ENCODE measurements around the gene MRGPRF.

The MRGPRF gene

DNA sequence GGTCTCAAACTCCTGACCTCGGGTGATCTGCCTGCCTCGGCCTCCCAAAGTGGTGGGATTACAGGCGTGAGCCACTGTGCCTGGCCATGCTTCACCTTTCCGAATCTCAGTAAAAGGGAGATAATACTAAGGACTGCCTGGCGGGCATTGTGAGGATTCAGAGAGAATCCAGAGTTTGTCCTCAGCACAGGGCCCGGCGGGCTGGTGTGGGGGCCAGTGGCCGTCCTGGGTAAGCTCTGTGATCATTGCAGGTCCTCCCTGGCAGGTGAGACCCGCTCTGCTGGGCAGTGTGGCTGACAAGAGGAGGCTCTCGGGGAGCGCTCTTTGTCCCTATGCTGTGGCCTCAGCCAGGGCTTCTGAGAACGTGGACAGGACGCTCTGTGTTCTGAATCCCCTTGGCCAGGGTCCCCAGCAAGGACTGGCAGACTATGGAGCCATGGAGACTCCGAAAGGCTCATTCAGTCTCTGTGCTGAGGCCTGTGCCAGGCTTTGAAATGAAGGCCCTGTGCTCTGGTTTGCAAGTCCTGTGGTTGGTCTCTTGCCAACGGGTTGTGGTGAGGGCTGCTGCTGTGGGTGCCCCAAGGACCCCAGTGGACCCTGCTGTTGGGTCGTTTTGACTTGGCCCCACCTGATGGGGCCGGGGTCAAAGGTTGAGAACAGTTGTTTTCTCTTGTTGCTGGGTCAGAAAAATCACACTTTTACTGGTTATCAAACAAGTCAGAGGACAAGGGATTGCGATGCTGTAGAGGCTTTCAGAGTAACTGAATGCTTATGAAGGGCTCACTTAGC, 37.7 kb upstream of the MRGPRF start:
- DNase-seq (ENCODE audit: low read depth in 2 of 2), result no peak

DNA sequence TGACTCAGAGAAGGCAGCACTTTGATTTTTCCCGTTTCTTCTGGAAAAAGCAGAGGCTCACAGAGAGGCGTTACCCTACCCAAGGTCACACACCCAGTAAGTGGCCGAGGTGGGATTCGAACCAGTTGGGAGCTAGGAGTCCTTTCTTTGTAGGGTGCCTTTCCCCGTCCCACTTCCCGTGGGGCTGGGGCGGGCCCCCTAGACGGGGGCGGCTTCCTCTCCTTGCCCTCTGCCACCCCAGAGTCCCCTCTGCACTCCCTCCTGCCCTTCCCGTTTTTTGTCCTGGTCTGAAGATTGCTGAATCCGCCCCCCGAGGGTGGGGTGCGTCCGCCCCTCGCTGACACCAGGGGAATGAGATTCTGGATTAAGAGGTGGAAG, 36.4 kb upstream of the MRGPRF start:
- peak in 1 of 2 donors; percentile 10 for DNase-seq (ENCODE audit: low read depth in 2 of 2)

DNA sequence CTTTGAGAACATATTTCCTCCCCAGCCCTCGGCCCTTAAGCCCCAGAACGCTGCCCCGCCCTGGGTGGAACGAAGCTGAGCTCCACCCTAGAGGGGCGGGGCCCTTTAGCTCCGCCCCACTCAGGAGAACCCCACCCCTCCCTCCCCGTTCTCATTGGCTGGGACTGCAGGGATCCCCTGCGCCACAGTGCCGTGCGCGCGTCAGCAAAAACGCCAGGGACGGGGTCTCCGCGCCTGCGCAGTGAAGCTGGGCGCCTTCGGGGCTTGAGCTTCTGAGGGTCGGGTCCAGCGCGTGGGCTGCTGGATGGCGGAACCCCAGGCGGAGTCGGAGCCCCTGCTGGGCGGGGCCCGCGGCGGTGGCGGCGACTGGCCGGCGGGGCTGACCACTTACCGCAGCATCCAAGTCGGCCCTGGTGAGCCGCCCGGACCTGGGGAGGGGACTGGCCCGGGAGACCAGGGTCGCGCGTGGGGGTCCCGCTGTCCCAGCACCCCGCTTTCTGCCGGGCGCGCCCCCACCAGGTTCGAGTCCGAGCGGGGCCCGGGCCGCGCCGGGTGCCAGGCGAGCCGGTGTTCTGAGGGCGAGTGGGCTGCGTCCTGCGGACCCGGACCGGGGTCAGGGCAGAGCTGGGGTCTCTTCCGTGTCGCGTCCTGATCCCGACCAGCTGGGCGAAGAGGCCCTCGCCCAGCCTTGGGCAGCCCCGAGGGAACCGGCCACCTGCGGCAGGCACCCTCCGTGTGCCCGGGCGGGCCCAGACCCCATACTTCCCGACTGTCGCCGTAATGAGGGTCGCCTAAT, 35.8 kb upstream of the MRGPRF start, which contains the start of gene TPCN2:
Gene TPCN2 (plus strand): TSS at position 239 of the 796 bp plus-strand sequence. CDS start 66 bp downstream, at position 305.
- peak; percentile 78 to 87 for DNase-seq (ENCODE audit: low read depth in 2 of 2)

- DNase-seq (ENCODE audit: low read depth in 2 of 2), result no peak
These were observed 35.1 kb upstream of the MRGPRF start for GRCh38 chr11:69048031-69048693.

GRCh38 chr11:69044111-69045013, 31.3 kb upstream of the MRGPRF start:
- DNase-seq (ENCODE audit: low read depth in 2 of 2), result peak in 1 of 2 donors; percentile 8

DNA sequence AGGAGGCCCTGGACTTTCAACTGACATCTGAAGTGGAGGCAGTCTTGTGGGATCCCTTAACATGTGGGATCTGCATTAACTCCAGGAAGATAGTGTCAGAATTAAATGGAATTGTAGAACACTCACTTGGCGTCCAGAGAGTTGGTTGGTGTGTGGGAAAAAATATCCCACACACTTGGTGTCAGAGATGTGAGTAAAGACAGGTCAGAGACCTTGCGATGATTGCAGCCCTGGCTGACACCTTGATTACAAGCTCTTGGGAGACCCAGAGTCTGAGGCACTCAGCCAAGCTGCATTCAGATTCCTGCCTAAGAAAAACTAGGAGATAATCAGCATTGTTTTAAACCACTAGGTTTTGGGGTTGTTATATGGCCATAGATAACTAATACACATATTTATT, 28.5 kb upstream of the MRGPRF start:
- DNase-seq (ENCODE audit: low read depth in 2 of 2), result no peak

- DNase-seq (ENCODE audit: low read depth in 2 of 2), result no peak
These were observed 27.7 kb upstream of the MRGPRF start for GRCh38 chr11:69040581-69041260.

DNA sequence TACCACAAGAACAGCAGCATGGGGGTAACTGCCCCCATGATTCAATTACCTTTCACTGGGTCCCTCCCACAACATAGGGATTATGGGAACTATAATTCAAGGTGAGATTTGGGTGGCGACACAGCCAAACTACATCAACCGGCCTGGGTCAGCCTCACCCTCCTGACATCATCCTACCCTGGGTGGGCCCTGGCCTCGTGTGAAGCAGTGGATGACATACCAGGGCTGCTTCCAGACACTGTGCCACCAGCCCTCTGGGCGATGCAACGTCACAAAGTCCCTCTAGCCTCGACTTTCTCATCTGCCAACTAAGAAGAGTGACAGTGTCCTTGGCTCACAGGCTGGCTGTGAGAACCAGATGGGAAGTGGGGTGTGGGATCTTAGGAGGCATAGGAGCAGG, 27.0 kb upstream of the MRGPRF start:
- DNase-seq (ENCODE audit: low read depth in 2 of 2), result no peak

DNA sequence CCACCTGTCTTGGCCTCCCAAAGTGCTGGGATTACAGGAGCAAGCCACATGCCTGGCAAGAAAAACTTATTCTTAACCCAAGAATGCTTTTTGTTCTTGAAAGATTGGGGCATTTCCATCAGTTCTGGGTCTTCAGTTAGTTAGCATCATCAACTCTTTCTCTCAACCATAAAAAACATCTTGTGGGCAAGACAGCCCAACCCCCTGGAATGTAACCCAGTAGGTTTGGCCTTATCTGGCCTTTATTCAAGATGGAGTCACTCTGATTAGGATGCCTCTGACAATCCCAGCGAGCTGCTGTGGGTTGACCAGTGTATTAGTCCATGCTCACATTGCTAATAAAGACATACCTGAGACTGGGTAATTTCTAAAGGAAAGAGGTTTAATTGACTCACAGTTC, 26.5 kb upstream of the MRGPRF start:
- DNase-seq (ENCODE audit: low read depth in 2 of 2), result no peak

DNA sequence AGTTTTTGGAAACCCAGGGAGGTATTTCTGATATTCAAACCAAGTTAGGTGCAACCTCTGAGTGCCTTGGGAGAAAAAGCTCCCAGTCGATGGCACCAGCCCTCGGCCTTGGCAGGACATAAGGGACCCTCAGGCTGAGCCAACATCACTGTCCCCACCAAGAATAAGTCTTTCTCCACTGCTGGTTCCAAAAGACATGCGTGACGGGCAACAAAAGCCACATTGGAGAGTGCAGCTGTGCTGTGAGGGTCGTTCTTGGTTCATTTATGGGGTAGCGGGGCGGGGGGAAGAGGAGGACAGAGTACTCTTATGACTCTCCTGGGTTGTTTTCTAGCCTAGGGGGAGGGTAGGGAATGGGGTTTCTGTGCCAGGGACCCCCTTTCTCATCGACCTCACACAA, 24.5 kb upstream of the MRGPRF start:
- DNase-seq (ENCODE audit: low read depth in 2 of 2), result no peak

DNA sequence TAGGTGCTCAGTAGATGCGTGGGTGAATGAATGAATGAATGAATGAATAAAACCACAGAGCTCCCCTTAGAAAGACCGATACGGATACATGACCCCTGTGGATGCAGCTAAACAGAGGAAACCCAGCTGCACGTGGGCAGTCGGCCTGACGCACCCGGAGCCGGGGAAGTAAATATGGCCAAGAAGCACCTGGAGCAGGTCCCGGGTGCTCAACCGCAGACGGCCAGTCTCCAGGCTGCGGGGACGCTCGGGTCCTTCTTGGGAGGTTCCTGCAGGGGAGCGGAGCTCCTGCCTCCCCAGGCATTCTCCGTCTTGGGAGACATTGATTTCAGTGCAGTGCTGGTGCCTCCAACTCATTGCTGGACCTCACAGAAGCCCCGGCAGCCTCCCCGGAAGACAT, 24.0 kb upstream of the MRGPRF start:
- DNase-seq (ENCODE audit: low read depth in 2 of 2), result no peak

GRCh38 chr11:69035946-69036340, 22.9 kb upstream of the MRGPRF start:
- no peak for DNase-seq (ENCODE audit: low read depth in 2 of 2)

DNA sequence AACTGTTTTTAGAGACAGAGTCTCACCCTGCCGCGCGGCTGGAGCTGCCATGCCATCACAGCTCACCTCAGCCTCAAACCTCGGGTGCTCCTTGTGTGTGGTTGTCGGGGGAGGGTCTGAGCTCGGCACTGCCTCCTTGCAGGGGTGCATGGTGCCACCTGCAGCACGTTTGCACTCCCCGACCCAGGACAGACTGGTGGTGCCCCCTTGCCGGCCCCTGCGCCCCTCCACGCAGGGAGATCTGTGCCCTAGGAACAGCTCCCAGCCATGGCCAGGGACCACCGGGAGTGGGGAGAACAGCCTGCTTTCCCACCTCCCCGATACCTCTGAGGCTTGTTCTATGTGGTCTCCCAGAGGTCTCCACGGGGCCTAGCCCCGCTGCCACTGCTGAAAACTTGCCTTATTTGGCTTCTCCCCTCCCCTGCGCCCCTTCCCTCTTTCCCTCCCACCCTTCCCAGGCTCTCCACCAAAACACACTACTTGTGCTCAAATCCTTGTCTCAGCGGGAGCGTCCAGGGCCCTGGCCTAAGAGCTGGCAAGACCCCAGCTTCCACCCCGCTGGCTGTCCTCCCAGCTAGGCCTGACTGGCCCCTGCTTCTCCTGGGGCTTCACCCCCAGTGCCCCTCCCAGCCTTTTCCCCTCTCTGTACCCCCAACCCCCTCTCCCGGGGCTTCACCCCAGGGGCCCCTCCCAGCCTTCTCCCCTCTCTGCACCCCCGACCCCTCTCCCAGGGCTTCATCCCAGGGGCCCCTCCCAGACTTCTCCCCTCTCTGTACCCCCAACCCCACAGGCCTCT, 22.3 kb upstream of the MRGPRF start:
- DNase-seq (ENCODE audit: low read depth in 2 of 2), result no peak

GRCh38 chr11:69034123-69034867, 21.2 kb upstream of the MRGPRF start:
- no peak for DNase-seq (ENCODE audit: low read depth in 2 of 2)

GRCh38 chr11:69033431-69033830, 20.4 kb upstream of the MRGPRF start:
- no peak for DNase-seq (ENCODE audit: low read depth in 2 of 2)

DNA sequence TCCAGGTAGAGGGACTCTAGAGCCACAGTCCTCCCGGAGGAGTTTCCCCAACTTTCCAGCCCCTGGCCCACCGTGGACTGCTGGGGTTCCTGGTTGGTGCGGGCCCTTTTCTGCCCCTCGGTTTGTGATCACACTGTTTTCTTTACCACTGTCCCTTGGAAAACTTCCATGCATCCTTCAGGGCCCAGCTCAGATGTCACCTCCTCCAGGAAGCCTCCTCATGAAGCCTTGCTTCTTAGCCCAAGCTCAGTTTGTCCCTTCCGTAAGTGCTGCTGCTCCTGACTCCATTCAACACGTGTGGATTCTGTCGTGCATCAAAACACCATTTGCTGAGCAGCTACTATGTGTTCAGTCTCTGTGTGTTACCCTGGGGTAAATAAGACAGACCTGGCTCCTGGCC, 19.8 kb upstream of the MRGPRF start:
- DNase-seq (ENCODE audit: low read depth in 2 of 2), result no peak

DNA sequence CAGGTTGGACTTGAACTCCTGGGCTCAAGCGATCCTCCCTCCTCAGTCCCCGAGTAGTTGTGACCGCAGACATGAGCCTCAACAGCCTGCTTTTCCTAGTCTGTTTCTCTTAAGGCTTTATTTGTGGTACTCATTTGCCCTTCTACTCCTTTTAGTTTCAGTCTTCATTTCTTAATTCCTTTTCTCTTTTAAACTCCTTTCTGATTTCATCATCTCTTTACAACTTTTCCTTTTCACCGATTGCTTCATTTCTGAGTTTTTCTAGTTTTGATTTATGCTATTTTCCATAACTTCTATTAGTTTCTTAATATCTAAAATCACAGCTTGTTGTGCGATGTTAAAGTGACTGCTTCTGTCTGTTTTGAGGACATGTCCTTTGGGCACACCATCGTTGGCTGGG, 17.3 kb upstream of the MRGPRF start:
- no peak for DNase-seq (ENCODE audit: low read depth in 2 of 2)

- DNase-seq (ENCODE audit: low read depth in 2 of 2), result no peak
These were observed 14.8 kb upstream of the MRGPRF start for GRCh38 chr11:69027704-69028372.

- no peak for DNase-seq (ENCODE audit: low read depth in 2 of 2)
These were observed 11.5 kb upstream of the MRGPRF start for GRCh38 chr11:69024509-69024908.

All from stimulated activated CD4-positive, alpha-beta T cell treated with anti-CD3 and anti-CD28 coated beads, Interleukin-4, amount 100 ng/mL, for 48 hours (primary cell).